Breast epithelium (tissue), 4 donors: Measurements from ENCODE around the gene GPR22. TPM values are rescaled to one million over a fixed set of nuclear protein-coding genes. Genes with fewer than 3 reads are reported as not detected.

Source experiments
- DNase-seq, 2 donors: peaks; one replicate each; pipeline ENCODE4 v3.0.0-alpha.2; 2019; ENCODE audit warnings: low spot score in 2 of 2
- H3K27ac ChIP-seq, 2 donors: fragments of 200-600 bp; sonication (generic) in 1 of 2; one replicate each; pipeline ENCODE4 v1.5.1; 2016 to 2019; ENCODE audit warnings: mild to moderate bottlenecking in 1 of 2
- H3K27me3 ChIP-seq, 2 donors: fragments of 200-600 bp; sonication (generic) in 1 of 2; one replicate each; pipeline versions ENCODE4 v1.5.1 to v1.6.0; 2017 to 2019; ENCODE audit warnings: control low read depth in 1 of 2, mild to moderate bottlenecking in 1 of 2
- H3K36me3 ChIP-seq: fragments of 200-600 bp; one replicate; pipeline ENCODE4 v1.5.1; 2019
- H3K4me1 ChIP-seq, 2 donors: fragments of 200-600 bp; sonication (generic); one replicate each; pipeline ENCODE4 v1.5.1; 2016 to 2019; ENCODE audit warnings: control low read depth in 1 of 2
- H3K4me3 ChIP-seq, 3 donors: fragments of 200-600 bp; sonication (generic); 1 replicate in 2 of 3; 2 replicates in 1 of 3; pipeline ENCODE4 v1.5.1; 2016 to 2019; ENCODE audit warnings: mild to moderate bottlenecking in 3 of 3, moderate library complexity in 2 of 3
- H3K9me3 ChIP-seq, 2 donors: fragments of 200-600 bp; sonication (generic) in 1 of 2; one replicate each; pipeline ENCODE4 v1.5.1; 2016 to 2019; ENCODE audit warnings: control low read depth in 1 of 2
- CTCF ChIP-seq, 3 donors: fragments of 450-650 bp; IDR thresholded peaks; one replicate each; pipeline ENCODE4 v1.5.1; 2016 to 2017; ENCODE audit warnings: antibody characterized with exemption in 3 of 3, mild to moderate bottlenecking in 3 of 3, moderate library complexity in 3 of 3
- POLR2A ChIP-seq: fragments of 450-650 bp; IDR thresholded peaks from one replicate; pipeline ENCODE4 v1.6.1; 2016; ENCODE audit warnings: antibody characterized with exemption, mild to moderate bottlenecking, moderate library complexity
- POLR2AphosphoS5 ChIP-seq, 3 donors: sonication (generic); formaldehyde crosslinking; IDR thresholded peaks; one replicate each; pipeline ENCODE4 v1.6.1; 2017; ENCODE audit warnings: antibody characterized with exemption in 3 of 3
- intact Hi-C: fragments of 100-400 bp; cut with DNase I; formaldehyde crosslinking; loops from one replicate; pipeline ENCODE4 v1.15.1; 2023; ENCODE audit warnings: low total_unique reads
- total RNA-seq, 3 donors: library from RNA; depleted of rRNA; stranded (reverse); fragments of >200 nt; gene quantifications; one replicate each; pipeline ENCODE4 v1.1.0, GENCODE V29; 2016

GPR22 gene
- total RNA-seq, 3 donors from 2014 or later: not detected

- Histone ChIP-seq H3K4me1 (no peaks in the 10 kb centered on the region), H3K9me3 (no peaks in the 10 kb centered on the region), H3K36me3 (no peaks in the 10 kb centered on the region), H3K27me3 (no peaks in the 10 kb centered on the region), H3K4me3 (no peak overlapping the region), H3K27ac (no peak overlapping the region)
- no peak for TF ChIP-seq CTCF (IDR thresholded peaks at IDR 0.05)
- no peak for TF ChIP-seq POLR2AphosphoS5 (IDR thresholded peaks at IDR 0.05)
- TF ChIP-seq POLR2A: no peak
- DNase-seq: no peak
- intact Hi-C loops: no loop called here
Measured at GRCh38 chr7:107474104-107474521, 4.3 kb downstream of the GPR22 start.

- Histone ChIP-seq H3K4me3 (no peak overlapping the region), H3K4me1 (no peaks in the 10 kb centered on the region), H3K27me3 (no peaks in the 10 kb centered on the region), H3K9me3 (no peaks in the 10 kb centered on the region), H3K27ac (no peak overlapping the region), H3K36me3 (no peaks in the 10 kb centered on the region)
- no peak for DNase-seq
- TF ChIP-seq POLR2A: no peak
- TF ChIP-seq CTCF (IDR thresholded peaks at IDR 0.05): no peak
- no peak for TF ChIP-seq POLR2AphosphoS5 (IDR thresholded peaks at IDR 0.05)
- intact Hi-C loops: no loop called here
Measured at GRCh38 chr7:107479303-107479702, 9.4 kb downstream of the GPR22 start.

- Histone ChIP-seq H3K9me3 (no peaks in the 10 kb centered on the region), H3K27me3 (no peaks in the 10 kb centered on the region), H3K4me3 (no peak overlapping the region), H3K4me1 (no peaks in the 10 kb centered on the region), H3K27ac (no peak overlapping the region), H3K36me3 (no peaks in the 10 kb centered on the region)
- intact Hi-C loops: no loop called here
- DNase-seq: no peak
- no peak for TF ChIP-seq POLR2AphosphoS5 (IDR thresholded peaks at IDR 0.05)
Measured at GRCh38 chr7:107480932-107481331, 11.1 kb downstream of the GPR22 start.

- no peaks in the 10 kb centered on the region for H3K9me3 ChIP-seq
- H3K4me1 ChIP-seq: no peaks in the 10 kb centered on the region
- H3K27me3 ChIP-seq: no peaks in the 10 kb centered on the region
- intact Hi-C loops: no loop called here
- H3K27ac ChIP-seq: no peak overlapping the region
- TF ChIP-seq CTCF (IDR thresholded peaks at IDR 0.05) (no peak), POLR2AphosphoS5 (IDR thresholded peaks at IDR 0.05) (no peak), POLR2A (no peak)
- no peaks in the 10 kb centered on the region for H3K36me3 ChIP-seq
- H3K4me3 ChIP-seq: no peak overlapping the region
- no peak for DNase-seq
Measured at GRCh38 chr7:107482571-107482970, 12.7 kb downstream of the GPR22 start.

- no peaks in the 10 kb centered on the region for H3K27me3 ChIP-seq
- H3K27ac ChIP-seq: no peak overlapping the region
- no peaks in the 10 kb centered on the region for H3K36me3 ChIP-seq
- no peaks in the 10 kb centered on the region for H3K4me1 ChIP-seq
- TF ChIP-seq POLR2A: no peak
- TF ChIP-seq POLR2AphosphoS5 (IDR thresholded peaks at IDR 0.05): no peak
- no peak for TF ChIP-seq CTCF (IDR thresholded peaks at IDR 0.05)
- no peaks in the 10 kb centered on the region for H3K9me3 ChIP-seq
- no peak overlapping the region for H3K4me3 ChIP-seq
- intact Hi-C loops: no loop called here
- no peak for DNase-seq
Measured at GRCh38 chr7:107486041-107486440, 16.2 kb downstream of the GPR22 start.

- Histone ChIP-seq H3K4me1 (no peaks in the 10 kb centered on the region), H3K9me3 (no peaks in the 10 kb centered on the region), H3K4me3 (no peak overlapping the region), H3K27ac (no peak overlapping the region), H3K27me3 (no peaks in the 10 kb centered on the region), H3K36me3 (no peaks in the 10 kb centered on the region)
- DNase-seq: no peak
- intact Hi-C loops: no loop called here
- TF ChIP-seq CTCF (IDR thresholded peaks at IDR 0.05) (no peak), POLR2A (no peak), POLR2AphosphoS5 (IDR thresholded peaks at IDR 0.05) (no peak)
Measured at GRCh38 chr7:107492875-107493274, 23.0 kb downstream of the GPR22 start.
